CD14-positive monocyte (primary cell): ENCODE measurements around the gene PRDM9. TPM values are rescaled to one million over a fixed set of nuclear protein-coding genes. Genes with fewer than 3 reads are reported as not detected.

Experiments
- DNase-seq, 3 donors: peaks; one replicate each; pipeline ENCODE4 v3.0.0-alpha.2; 2011 to 2022
- H2AFZ ChIP-seq: 2 replicates; pipeline ENCODE4 v1.6.0; 2012; ENCODE audit warnings: mild to moderate bottlenecking, low read depth, low read length, inconsistent platforms; ENCODE audit not compliant: insufficient read depth, poor library complexity, severe bottlenecking
- H3K27ac ChIP-seq, 2 donors: 1 replicate in 1 of 2; 2 replicates in 1 of 2; pipeline ENCODE4 v1.5.1; 2012 to 2013; ENCODE audit warnings: low read length in 2 of 2, control low read depth in 1 of 2, inconsistent platforms in 1 of 2, low read depth in 1 of 2, mild to moderate bottlenecking in 1 of 2
- H3K27me3 ChIP-seq, 2 donors: one replicate each; pipeline versions ENCODE4 v1.6.0 to v1.6.1; 2011 to 2013; ENCODE audit warnings: low read length in 2 of 2; ENCODE audit not compliant: control insufficient read depth in 2 of 2, insufficient read depth in 2 of 2
- H3K36me3 ChIP-seq, 2 donors: replicated peaks in 1 of 2; 1 replicate in 1 of 2; 2 replicates in 1 of 2; pipeline versions ENCODE4 v1.5.1 to v1.6.1; 2012 to 2013; ENCODE audit warnings: low read length in 2 of 2, control low read depth in 1 of 2, inconsistent platforms in 1 of 2, mild to moderate bottlenecking in 1 of 2; ENCODE audit not compliant: insufficient read depth in 2 of 2, control insufficient read depth in 1 of 2
- H3K4me1 ChIP-seq, 2 donors: 1 replicate in 1 of 2; 2 replicates in 1 of 2; pipeline versions ENCODE4 v1.5.1 to v1.6.1; 2012 to 2013; ENCODE audit warnings: low read length in 2 of 2, control low read depth in 1 of 2, inconsistent platforms in 1 of 2, mild to moderate bottlenecking in 1 of 2, moderate library complexity in 1 of 2; ENCODE audit not compliant: insufficient read depth in 2 of 2, control insufficient read depth in 1 of 2
- H3K4me2 ChIP-seq: replicated peaks from 2 replicates; pipeline ENCODE3; 2012; ENCODE audit warnings: low read length, moderate library complexity, mild to moderate bottlenecking; ENCODE audit not compliant: poor library complexity, severe bottlenecking; ENCODE audit errors: extremely low read depth
- H3K4me3 ChIP-seq, 3 experiments: fragments of 200-600 bp in 1 of 3; sonication (generic) in 1 of 3; replicated peaks in 1 of 3; 1 replicate in 2 of 3; 2 replicates in 1 of 3; pipeline ENCODE4 v1.5.1; 2011 to 2013; ENCODE audit warnings: low read length in 3 of 3, mild to moderate bottlenecking in 3 of 3, control low read depth in 2 of 3, low read depth in 2 of 3, inconsistent platforms in 1 of 3, moderate library complexity in 1 of 3
- H3K79me2 ChIP-seq: 2 replicates; pipeline ENCODE4 v1.6.0; 2012; ENCODE audit warnings: mild to moderate bottlenecking, control low read depth, inconsistent platforms, low read length, moderate library complexity; ENCODE audit not compliant: insufficient read depth
- H3K9ac ChIP-seq: 2 replicates; pipeline ENCODE4 v1.6.0; 2017; ENCODE audit warnings: low read length, mild to moderate bottlenecking; ENCODE audit not compliant: insufficient read depth, poor library complexity, severe bottlenecking
- H3K9me3 ChIP-seq, 2 donors: replicated peaks in 1 of 2; 1 replicate in 1 of 2; 2 replicates in 1 of 2; pipeline versions ENCODE4 v1.5.1 to v1.6.1; 2012 to 2013; ENCODE audit warnings: low read length in 2 of 2, control low read depth in 1 of 2; ENCODE audit not compliant: control insufficient read depth in 1 of 2, insufficient read depth in 1 of 2
- H4K20me1 ChIP-seq: 2 replicates; pipeline ENCODE4 v1.6.0; 2012; ENCODE audit warnings: mild to moderate bottlenecking, low read length, control low read depth, moderate library complexity; ENCODE audit not compliant: insufficient read depth
- H3K27ac Mint-ChIP-seq, 7 donors: one replicate each; pipeline ENCODE4 v1.8.0; 2020; ENCODE audit warnings: mild to moderate bottlenecking in 7 of 7, mixed read lengths in 7 of 7, moderate library complexity in 6 of 7, inconsistent platforms in 2 of 7
- H3K27me3 Mint-ChIP-seq, 3 donors: one replicate each; pipeline ENCODE4 v1.8.0; 2021 to 2022; ENCODE audit warnings: low read depth in 3 of 3, mild to moderate bottlenecking in 3 of 3, mixed read lengths in 3 of 3, moderate library complexity in 3 of 3, inconsistent platforms in 1 of 3
- H3K36me3 Mint-ChIP-seq, 2 donors: one replicate each; pipeline ENCODE4 v1.8.0; 2020; ENCODE audit warnings: mixed read lengths in 2 of 2, inconsistent platforms in 1 of 2, mild to moderate bottlenecking in 1 of 2
- H3K4me1 Mint-ChIP-seq: one replicate; pipeline ENCODE4 v1.8.0; 2020; ENCODE audit warnings: mild to moderate bottlenecking, mixed read lengths
- H3K4me3 Mint-ChIP-seq, 2 donors: one replicate each; pipeline ENCODE4 v1.8.0; 2020; ENCODE audit warnings: mild to moderate bottlenecking in 2 of 2, mixed read lengths in 2 of 2, moderate library complexity in 1 of 2
- H3K9me3 Mint-ChIP-seq, 7 donors: one replicate each; pipeline ENCODE4 v1.8.0; 2020 to 2022; ENCODE audit warnings: mixed read lengths in 7 of 7, mild to moderate bottlenecking in 6 of 7, moderate library complexity in 6 of 7, inconsistent platforms in 2 of 7
- CTCF ChIP-seq: fragments of 200-600 bp; IDR thresholded peaks from one replicate; pipeline ENCODE4 v1.8.0; 2022; ENCODE audit warnings: antibody characterized with exemption, mild to moderate bottlenecking
- WGBS: methylation state at CpG from one replicate; pipeline ENCODE4 v1.1.5; 2013; ENCODE audit warnings: missing lambda C conversion rate; ENCODE audit not compliant: insufficient coverage; 5-methylcytosine and 5-hydroxymethylcytosine counted together
- intact Hi-C, 2 donors: fragments of 100-400 bp; cut with micrococcal nuclease; formaldehyde crosslinking; loops; one replicate each; pipeline versions ENCODE4 v1.15.0 to v1.15.1; 2023
- polyA plus RNA-seq, 3 donors: library from polyadenylated mRNA; depleted of rRNA in 1 of 3; unstranded in 2 of 3; stranded (reverse) in 1 of 3; fragments of 300-500 nt in 2 of 3; fragments of >200 nt in 1 of 3; fragmentation: Illumina TruSeq in 2 of 3; gene quantifications; 1 replicate in 2 of 3; 2 replicates in 1 of 3; pipeline ENCODE4 v1.2.3, GENCODE V29; 2012 to 2021

PRDM9 gene
- polyA plus RNA-seq, 3 donors: not detected

- intact Hi-C loops: no loop called here
- no peak overlapping the region for H3K4me3 Mint-ChIP-seq
- H3K27me3 ChIP-seq: no peaks in the 10 kb centered on the region
- H3K36me3 Mint-ChIP-seq: no peaks in the 10 kb centered on the region
- no peak overlapping the region for H2AFZ ChIP-seq
- TF ChIP-seq CTCF: no peak
- no peak overlapping the region for H3K4me3 ChIP-seq
- H3K4me1 Mint-ChIP-seq: no peaks in the 10 kb centered on the region
- 82% methylated on average over 3 of the region's 4 CpGs for WGBS
- no peak overlapping the region for H3K9ac ChIP-seq
- H3K9me3 ChIP-seq: peaks cover 6 to 7% of the 10 kb centered on the region in 2 donors
- peaks cover 0 to 2% (median 0%) of the 10 kb centered on the region in 3 donors for H3K27me3 Mint-ChIP-seq
- no peaks in the 10 kb centered on the region for H3K36me3 ChIP-seq
- H3K79me2 ChIP-seq: no peaks in the 10 kb centered on the region
- peaks cover 0 to 13% (median 2%) of the 10 kb centered on the region in 7 donors for H3K9me3 Mint-ChIP-seq
- no peak overlapping the region for H3K4me2 ChIP-seq
- no peak overlapping the region for H3K27ac ChIP-seq
- no peaks in the 10 kb centered on the region for H3K4me1 ChIP-seq
- no peak for DNase-seq
- no peaks in the 10 kb centered on the region for H4K20me1 ChIP-seq
- no peak overlapping the region for H3K27ac Mint-ChIP-seq
Observed at GRCh38 chr5:23522553-23522952, 15.1 kb downstream of the PRDM9 start.

- no peak overlapping the region for H2AFZ ChIP-seq
- H3K36me3 ChIP-seq: no peaks in the 10 kb centered on the region
Observed at GRCh38 chr5:23523031-23523430, 15.6 kb downstream of the PRDM9 start.

More at GRCh38 chr5:23523031-23523430, 15.6 kb downstream of the PRDM9 start:
- H3K27ac ChIP-seq: no peak overlapping the region
- no peak for TF ChIP-seq CTCF
- H3K9me3 ChIP-seq: peaks cover 7 to 8% of the 10 kb centered on the region in 2 donors
- H3K27me3 ChIP-seq: no peaks in the 10 kb centered on the region
- Mint-ChIP-seq H3K36me3 (no peaks in the 10 kb centered on the region), H3K27me3 (peaks cover 0 to 2% (median 0%) of the 10 kb centered on the region in 3 donors), H3K4me3 (no peak overlapping the region), H3K9me3 (peaks cover 0 to 11% (median 3%) of the 10 kb centered on the region in 7 donors), H3K27ac (no peak overlapping the region), H3K4me1 (no peaks in the 10 kb centered on the region)
- intact Hi-C loops: no loop called here
- H3K79me2 ChIP-seq: no peaks in the 10 kb centered on the region
- H3K9ac ChIP-seq: no peak overlapping the region
- no peak overlapping the region for H3K4me3 ChIP-seq
- H3K4me1 ChIP-seq: no peaks in the 10 kb centered on the region
- no peak overlapping the region for H3K4me2 ChIP-seq
- no peaks in the 10 kb centered on the region for H4K20me1 ChIP-seq
- no CpG with 5 or more reads among the region's 1 CpG for WGBS
- DNase-seq: no peak
